OCI-LY3 (cell line): ENCODE data around the gene DDX5.

Experiments used
- H2AFZ ChIP-seq: fragments of 200-600, 300-600 bp; shearing (Covaris generic); 2 replicates; pipeline ENCODE4 v1.6.0; 2014; ENCODE audit warnings: antibody characterized with exemption, low read depth, low read length
- H3K27ac ChIP-seq: fragments of 200-600, 300-600 bp; sonication (generic); 2 replicates; pipeline ENCODE4 v1.5.1; 2014; ENCODE audit warnings: mild to moderate bottlenecking, low read length, moderate library complexity, mixed read lengths
- H3K27me3 ChIP-seq: fragments of 200-600, 300-600 bp; sonication (generic); 2 replicates; pipeline ENCODE4 v1.6.1; 2014; ENCODE audit warnings: low read depth, low read length, mixed read lengths
- H3K36me3 ChIP-seq: fragments of 200-600, 300-600 bp; sonication (generic); replicated peaks from 2 replicates; pipeline ENCODE3; 2014; ENCODE audit warnings: low read depth, low read length, mixed read lengths
- H3K4me1 ChIP-seq: fragments of 300-600, 200-600 bp; sonication (generic); 2 replicates; pipeline ENCODE4 v1.6.1; 2014; ENCODE audit warnings: low read length, mixed read lengths
- H3K4me2 ChIP-seq: fragments of 200-600, 300-600 bp; sonication (generic); 2 replicates; pipeline ENCODE4 v1.6.1; 2014; ENCODE audit warnings: low read length, mixed read lengths
- H3K4me3 ChIP-seq: fragments of 300-600, 200-600 bp; sonication (generic); 2 replicates; pipeline ENCODE4 v1.5.1; 2014; ENCODE audit warnings: antibody characterized with exemption, mild to moderate bottlenecking, low read length, moderate library complexity
- H3K79me2 ChIP-seq: fragments of 300-600, 200-600 bp; shearing (Covaris generic); 2 replicates; pipeline ENCODE4 v1.6.1; 2014; ENCODE audit warnings: mild to moderate bottlenecking, low read length, mixed read lengths
- H3K9ac ChIP-seq: fragments of 300-600, 200-600 bp; shearing (Covaris generic); 2 replicates; pipeline ENCODE4 v1.6.0; 2014; ENCODE audit warnings: mild to moderate bottlenecking, low read length, moderate library complexity
- H3K9me3 ChIP-seq: fragments of 200-600, 300-600 bp; shearing (Covaris generic); 2 replicates; pipeline ENCODE4 v1.6.1; 2014; ENCODE audit warnings: low read length, mixed read lengths; ENCODE audit not compliant: insufficient read depth
- H4K20me1 ChIP-seq: fragments of 200-600, 300-600 bp; sonication (generic); 2 replicates; pipeline ENCODE4 v1.6.1; 2016; ENCODE audit warnings: low read length, mixed read lengths; ENCODE audit not compliant: insufficient read depth
- CTCF ChIP-seq: fragments of 200-600, 300-600 bp; sonication (generic); IDR thresholded peaks from 2 replicates; pipeline ENCODE4 v1.5.1; 2014; ENCODE audit warnings: antibody characterized with exemption, low read length, low read depth
- EZH2phosphoT487 ChIP-seq: fragments of 200-600 bp; shearing (Covaris generic); IDR thresholded peaks from 2 replicates; pipeline ENCODE4 v1.6.1; 2018; ENCODE audit warnings: antibody characterized with exemption, mixed run types, low read depth

The DDX5 gene

GRCh38 chr17:64449545-64449944 is 56.5 kb downstream of the DDX5 start:
- H4K20me1 ChIP-seq = no peaks in the 10 kb centered on the region
- H3K4me1 ChIP-seq = peaks cover 11% of the 10 kb centered on the region
- H3K79me2 ChIP-seq = no peaks in the 10 kb centered on the region
- no peaks in the 10 kb centered on the region for H3K36me3 ChIP-seq
- no peaks in the 10 kb centered on the region for H3K9me3 ChIP-seq
- H3K9ac ChIP-seq = no peak overlapping the region
- H2AFZ ChIP-seq = no peak overlapping the region
- 0 out of 2 replicates have a peak overlapping the region, but pooled peaks have one; percentile 48 for H3K4me3 ChIP-seq
- H3K4me2 ChIP-seq = peak overlapping the region; percentile 71
- H3K27ac ChIP-seq = peak overlapping the region; percentile 12; the same call in 1 of the 2 replicates
- no peaks in the 10 kb centered on the region for H3K27me3 ChIP-seq
- no peak for TF ChIP-seq CTCF
- no peak for TF ChIP-seq EZH2phosphoT487

GRCh38 chr17:64448665-64449512 is 57.2 kb downstream of the DDX5 start, which contains the start of gene MILR1:
TSS of gene MILR1 (plus strand) at chr17:64449115. CDS start at chr17:64449169, 54 bp downstream.
- Histone ChIP-seq H3K79me2 (no peaks in the 10 kb centered on the region), H3K9me3 (no peaks in the 10 kb centered on the region), H4K20me1 (no peaks in the 10 kb centered on the region), H3K9ac (peak within 1 kb of the TSS; percentile 19; the same call in 1 of the 2 replicates), H3K4me2 (peak within 1 kb of the TSS; percentile 71), H3K36me3 (no peaks in the 10 kb centered on the region), H3K27me3 (no peaks in the 10 kb centered on the region), H3K4me3 (peak within 1 kb of the TSS; percentile 48), H2AFZ (peak within 1 kb of the TSS; percentile 66), H3K27ac (peak within 1 kb of the TSS; percentile 12), H3K4me1 (peaks cover 11% of the 10 kb centered on the region)
- no peak for TF ChIP-seq CTCF
- no peak for TF ChIP-seq EZH2phosphoT487
